ENCODE results near the gene DRGX.

DRGX gene

GRCh38 chr10:49322371-49323170 is 73.3 kb downstream of the DRGX start:
- DNase-seq, result no peak

- no peak for DNase-seq
Observed at GRCh38 chr10:49321021-49321420, 74.9 kb downstream of the DRGX start.

DNA sequence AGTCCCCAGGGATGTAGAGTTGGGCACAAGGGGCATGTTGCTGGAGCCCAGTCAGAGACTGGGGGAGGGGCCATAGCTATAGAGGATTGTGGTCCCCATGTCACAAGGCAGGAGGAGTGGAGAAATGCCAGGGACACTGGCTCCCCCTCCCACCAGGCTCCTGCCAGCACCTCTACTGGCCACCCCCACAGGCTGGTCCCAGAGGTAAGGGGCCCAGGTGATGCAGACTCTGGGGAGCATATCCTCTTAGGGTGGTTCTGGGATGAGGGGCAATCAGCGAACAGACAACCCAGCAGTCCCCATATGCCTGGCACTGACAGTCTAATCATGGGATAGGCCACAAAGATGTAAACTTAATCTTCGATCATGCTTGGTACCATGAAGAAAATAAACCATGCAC is 75.7 kb downstream of the DRGX start:
- DNase-seq, result no peak

DNA sequence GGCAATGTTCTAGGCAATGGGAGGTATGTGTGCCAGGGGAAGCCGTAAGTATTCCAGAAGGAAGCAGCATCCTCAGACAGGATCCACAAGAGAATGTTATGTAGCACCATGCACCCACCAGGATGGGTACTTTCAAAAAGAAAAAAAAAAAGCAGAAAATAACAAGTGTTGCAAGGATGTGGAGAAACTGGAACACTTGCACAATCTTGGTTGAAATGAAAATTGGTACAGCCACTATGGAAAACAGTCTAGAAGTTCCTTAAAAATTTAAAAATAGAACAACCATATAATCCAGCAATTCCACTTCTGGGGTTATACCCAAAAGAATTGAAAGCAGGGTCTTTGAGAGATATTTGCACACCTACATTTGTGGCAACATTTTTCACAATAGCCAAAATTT is 76.7 kb downstream of the DRGX start:
- no peak for DNase-seq

DNA sequence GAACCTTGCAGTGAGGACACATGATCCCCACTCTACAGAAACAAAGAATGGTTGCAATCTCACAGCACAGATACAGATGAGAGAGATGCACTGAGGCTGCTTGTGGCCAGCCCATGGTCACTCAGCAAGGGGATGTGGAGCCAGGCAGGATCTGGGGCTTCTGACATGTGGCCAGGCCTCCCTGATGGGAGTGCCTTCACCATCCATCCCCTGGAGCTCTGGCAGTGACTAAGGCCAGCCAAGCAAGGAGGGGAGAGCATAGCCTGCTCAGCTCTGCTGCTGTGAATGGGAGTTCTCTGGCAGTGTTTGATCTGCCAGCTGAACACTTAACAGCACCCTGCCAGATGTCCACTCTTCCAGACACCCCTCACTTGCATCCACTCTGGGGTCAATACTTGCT is 77.1 kb downstream of the DRGX start:
- DNase-seq, result no peak

- no peak for DNase-seq
Observed at GRCh38 chr10:49318028-49318427, 77.9 kb downstream of the DRGX start.

DNA sequence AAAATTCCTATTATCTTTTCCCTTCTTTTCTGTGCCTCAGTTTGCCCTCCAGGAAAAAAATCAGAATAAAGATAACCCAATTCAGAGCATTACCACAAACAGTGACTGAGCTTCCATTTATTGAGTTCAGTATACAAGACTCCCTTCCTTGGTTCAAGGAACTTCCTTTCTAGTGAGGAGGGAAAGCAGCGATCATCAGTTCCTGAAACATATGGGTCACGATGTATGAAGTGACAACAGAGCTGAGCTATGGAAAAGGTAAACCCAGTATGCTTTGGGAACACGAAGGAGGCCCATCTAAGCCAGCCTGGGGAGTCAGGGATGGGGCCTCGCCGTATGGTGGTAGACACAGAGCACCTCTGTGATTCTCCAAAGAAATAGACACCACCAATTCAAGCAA is 81.1 kb downstream of the DRGX start:
- DNase-seq, result no peak

Measured in amygdala (tissue), 56 donors.